H1 (cell line): ENCODE results near the gene SGMS2.

Experiments used
- CTCF ChIP-seq, 3 experiments: IDR thresholded peaks; 1 replicate in 2 of 3; 2 replicates in 1 of 3; pipeline versions ENCODE4 v1.5.1 to v1.6.1; 2011; ENCODE audit warnings: low read length in 3 of 3, mild to moderate bottlenecking in 3 of 3, inconsistent platforms in 2 of 3, low read depth in 1 of 3, moderate library complexity in 1 of 3; ENCODE audit not compliant: insufficient read depth in 1 of 3; ENCODE audit errors: control extremely low read depth in 1 of 3
- GTF2F1 ChIP-seq: IDR thresholded peaks from 2 replicates; pipeline ENCODE4 v1.6.1; 2012; ENCODE audit warnings: low read depth, low read length, improper control_type of control experiment, borderline replicate concordance
- POLR2A ChIP-seq, 2 experiments: IDR thresholded peaks; 1 replicate in 1 of 2; 2 replicates in 1 of 2; pipeline ENCODE4 v1.6.1; 2011; ENCODE audit warnings: low read depth in 2 of 2, low read length in 2 of 2, mild to moderate bottlenecking in 2 of 2; ENCODE audit errors: control extremely low read depth in 1 of 2
- POLR2AphosphoS5 ChIP-seq: IDR thresholded peaks from 2 replicates; pipeline ENCODE4 v1.6.1; 2011; ENCODE audit warnings: low read depth, low read length
- SP2 ChIP-seq: IDR thresholded peaks from 2 replicates; pipeline ENCODE4 v1.6.1; 2012; ENCODE audit warnings: mild to moderate bottlenecking, low read length, inconsistent platforms

- TF ChIP-seq SP2 (no peak), CTCF (IDR thresholded peaks at IDR 0.05; ENCODE audit: control extremely low read depth in 1 of 3, insufficient read depth in 1 of 3, low read depth in 1 of 3, low read length in 3 of 3) (no peak), POLR2A (IDR thresholded peaks at IDR 0.05; ENCODE audit: control extremely low read depth in 1 of 2, low read depth in 2 of 2, low read length in 2 of 2) (no peak), POLR2AphosphoS5 (no peak), GTF2F1 (no peak)
Observed at GRCh38 chr4:107951551-107951950, 126.8 kb downstream of the SGMS2 start.
